HEK293 (cell line): ENCODE measurements around the gene CLIP3.

Experiments
- CTCF ChIA-PET: fragments of 350-600 bp; formaldehyde crosslinking; extraction: SDS; loops from one replicate; lab custom pipeline; 2021; ENCODE audit warnings: antibody characterized with exemption; lab: Yijun Ruan, JAX
- POLR2A ChIA-PET: fragments of 300-600 bp; formaldehyde crosslinking; extraction: SDS; loops from one replicate; lab custom pipeline; 2020; ENCODE audit warnings: antibody characterized with exemption, inconsistent platforms; lab: Yijun Ruan, JAX
- H3K27ac ChIP-seq: fragments of 200-500 bp; sonication (Bioruptor generic); 2 replicates; pipeline ENCODE4 v1.5.1; 2014; ENCODE audit warnings: low read depth, low read length, control low read depth, inconsistent platforms; ENCODE audit errors: extremely low read depth
- H3K36me3 ChIP-seq, 2 experiments: fragments of 200-500 bp in 1 of 2; sonication (Bioruptor generic) in 1 of 2; 1 replicate in 1 of 2; 2 replicates in 1 of 2; pipeline ENCODE4 v1.5.1; 2014 to 2017; ENCODE audit warnings: inconsistent platforms in 2 of 2, low read length in 2 of 2; ENCODE audit not compliant: control insufficient read depth in 2 of 2, insufficient read depth in 1 of 2
- H3K4me1 ChIP-seq: fragments of 200-500 bp; sonication (Bioruptor generic); 2 replicates; pipeline ENCODE4 v1.5.1; 2014; ENCODE audit warnings: mild to moderate bottlenecking, low read length, inconsistent platforms; ENCODE audit not compliant: control insufficient read depth, insufficient read depth
- H3K4me3 ChIP-seq: 2 replicates; pipeline ENCODE4 v1.5.1; 2011; ENCODE audit warnings: low read depth, mild to moderate bottlenecking, control low read depth, low read length, moderate library complexity
- H3K9me3 ChIP-seq: fragments of 200-500 bp; sonication (Bioruptor generic); 2 replicates; pipeline ENCODE4 v1.5.1; 2014; ENCODE audit warnings: low read depth, low read length, inconsistent platforms; ENCODE audit not compliant: control insufficient read depth, insufficient read depth
- BCL6B ChIP-seq: fragments of 450-650 bp; formaldehyde crosslinking; IDR thresholded peaks from 2 replicates; pipeline ENCODE4 v1.5.1; 2017; ENCODE audit warnings: missing biosample characterization, missing genetic modification characterization
- EGR2 ChIP-seq: fragments of 450-650 bp; formaldehyde crosslinking; IDR thresholded peaks from 2 replicates; pipeline ENCODE4 v1.5.1; 2016; ENCODE audit warnings: low read depth, missing biosample characterization, missing genetic modification characterization
- GLIS1 ChIP-seq: fragments of 450-650 bp; formaldehyde crosslinking; IDR thresholded peaks from 2 replicates; pipeline ENCODE4 v1.5.1; 2016; ENCODE audit warnings: missing biosample characterization, missing genetic modification characterization
- INSM2 ChIP-seq: fragments of 450-650 bp; formaldehyde crosslinking; IDR thresholded peaks from 2 replicates; pipeline ENCODE4 v1.5.1; 2016; ENCODE audit warnings: missing biosample characterization, missing genetic modification characterization
- OSR2 ChIP-seq: fragments of 450-650 bp; formaldehyde crosslinking; IDR thresholded peaks from 2 replicates; pipeline ENCODE4 v1.5.1; 2016; ENCODE audit warnings: missing biosample characterization, missing genetic modification characterization
- PRDM2 ChIP-seq: fragments of 450-650 bp; formaldehyde crosslinking; IDR thresholded peaks from 2 replicates; pipeline ENCODE4 v1.5.1; 2016; ENCODE audit warnings: missing biosample characterization, missing genetic modification characterization, borderline replicate concordance
- TRIM28 ChIP-seq: IDR thresholded peaks from 2 replicates; pipeline ENCODE4 v1.6.1; 2011; ENCODE audit warnings: low read length, control low read depth, borderline replicate concordance
- ZBTB11 ChIP-seq: fragments of 450-650 bp; formaldehyde crosslinking; conservative IDR thresholded peaks from 2 replicates; pipeline ENCODE4 v1.5.1; 2016; ENCODE audit warnings: low read depth, missing biosample characterization, missing genetic modification characterization
- ZFHX2 ChIP-seq: fragments of 450-650 bp; formaldehyde crosslinking; conservative IDR thresholded peaks from 2 replicates; pipeline ENCODE4 v1.5.1; 2016; ENCODE audit warnings: missing biosample characterization, missing genetic modification characterization
- ZNF214 ChIP-seq: fragments of 450-650 bp; formaldehyde crosslinking; IDR thresholded peaks from 2 replicates; pipeline ENCODE4 v1.5.1; 2017; ENCODE audit warnings: missing biosample characterization, mild to moderate bottlenecking, missing genetic modification characterization, borderline replicate concordance
- ZNF239 ChIP-seq: fragments of 450-650 bp; formaldehyde crosslinking; IDR thresholded peaks from 2 replicates; pipeline ENCODE4 v1.5.1; 2016; ENCODE audit warnings: missing biosample characterization, missing genetic modification characterization
- ZNF391 ChIP-seq: fragments of 450-650 bp; formaldehyde crosslinking; IDR thresholded peaks from 2 replicates; pipeline ENCODE4 v1.5.1; 2016; ENCODE audit warnings: low read depth, missing biosample characterization, missing genetic modification characterization, borderline replicate concordance
- ZNF544 ChIP-seq: fragments of 450-650 bp; formaldehyde crosslinking; IDR thresholded peaks from 2 replicates; pipeline ENCODE4 v1.5.0; 2017; ENCODE audit warnings: missing biosample characterization, missing genetic modification characterization
- ZNF561 ChIP-seq: fragments of 450-650 bp; IDR thresholded peaks from 2 replicates; pipeline ENCODE4 v1.5.1; 2018; ENCODE audit warnings: missing biosample characterization, missing genetic modification characterization, borderline replicate concordance
- ZNF654 ChIP-seq: fragments of 450-650 bp; formaldehyde crosslinking; IDR thresholded peaks from 2 replicates; pipeline ENCODE4 v1.5.1; 2016; ENCODE audit warnings: low read depth, missing biosample characterization, missing genetic modification characterization
- ZNF677 ChIP-seq: fragments of 450-650 bp; IDR thresholded peaks from 2 replicates; pipeline ENCODE4 v1.5.0; 2018; ENCODE audit warnings: missing biosample characterization, mild to moderate bottlenecking, missing genetic modification characterization, moderate library complexity
- ZNF792 ChIP-seq: fragments of 450-650 bp; formaldehyde crosslinking; IDR thresholded peaks from 2 replicates; pipeline ENCODE4 v1.5.1; 2016; ENCODE audit warnings: missing biosample characterization, missing genetic modification characterization
- ZSCAN16 ChIP-seq: fragments of 450-650 bp; formaldehyde crosslinking; IDR thresholded peaks from 2 replicates; pipeline ENCODE4 v1.5.1; 2016; ENCODE audit warnings: missing biosample characterization, missing genetic modification characterization
- ZSCAN4 ChIP-seq: fragments of 450-650 bp; formaldehyde crosslinking; IDR thresholded peaks from 2 replicates; pipeline ENCODE4 v1.5.1; 2017; ENCODE audit warnings: missing biosample characterization, missing genetic modification characterization

The CLIP3 gene

DNA sequence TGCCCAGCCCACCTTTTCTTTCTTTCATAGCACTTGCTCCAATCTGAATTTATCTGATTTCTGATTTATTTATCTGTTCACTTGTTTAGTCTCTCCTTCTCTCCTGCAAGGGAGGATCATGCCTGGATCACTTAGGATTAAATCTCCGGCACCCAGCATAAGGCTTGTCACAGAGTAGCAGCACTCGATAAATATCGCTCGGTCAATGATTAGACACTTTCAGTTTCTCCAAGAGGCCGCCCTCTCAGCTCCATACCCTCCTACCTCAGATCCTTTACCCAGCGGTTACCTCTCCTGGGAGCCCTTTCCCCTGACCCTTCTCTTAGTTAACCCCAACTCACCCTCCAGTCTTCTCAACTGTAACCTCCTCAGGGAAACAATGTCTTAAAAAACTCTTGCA lies 1.4 kb downstream of the CLIP3 start:
- Histone ChIP-seq H3K4me3 (no peak overlapping the region), H3K27ac (no peak overlapping the region), H3K9me3 (no peaks in the 10 kb centered on the region), H3K4me1 (peaks cover 6% of the 10 kb centered on the region; the same call in 1 of the 2 replicates), H3K36me3 (peaks cover 36 to 80% of the 10 kb centered on the region in 2 experiments)
- TF ChIP-seq OSR2 (tag by site-specific recombination) (no peak), INSM2 (no peak), BCL6B (tag by site-specific recombination) (no peak), ZBTB11 (tag by site-specific recombination) (no peak), ZNF214 (tag by site-specific recombination) (no peak)
- CTCF ChIA-PET, result interaction anchor here (1.1 kb wide), 1 partner anchor 24 kb away, joined by 3 read pairs; the partner anchor contains the start of gene WDR62
- POLR2A ChIA-PET, result interaction anchor here (0.6 to 3.8 kb wide), 3 partner anchors 17 to 34 kb away, joined by 3 to 13 read pairs (median 5); partner anchors contain the start of gene ALKBH6

DNA sequence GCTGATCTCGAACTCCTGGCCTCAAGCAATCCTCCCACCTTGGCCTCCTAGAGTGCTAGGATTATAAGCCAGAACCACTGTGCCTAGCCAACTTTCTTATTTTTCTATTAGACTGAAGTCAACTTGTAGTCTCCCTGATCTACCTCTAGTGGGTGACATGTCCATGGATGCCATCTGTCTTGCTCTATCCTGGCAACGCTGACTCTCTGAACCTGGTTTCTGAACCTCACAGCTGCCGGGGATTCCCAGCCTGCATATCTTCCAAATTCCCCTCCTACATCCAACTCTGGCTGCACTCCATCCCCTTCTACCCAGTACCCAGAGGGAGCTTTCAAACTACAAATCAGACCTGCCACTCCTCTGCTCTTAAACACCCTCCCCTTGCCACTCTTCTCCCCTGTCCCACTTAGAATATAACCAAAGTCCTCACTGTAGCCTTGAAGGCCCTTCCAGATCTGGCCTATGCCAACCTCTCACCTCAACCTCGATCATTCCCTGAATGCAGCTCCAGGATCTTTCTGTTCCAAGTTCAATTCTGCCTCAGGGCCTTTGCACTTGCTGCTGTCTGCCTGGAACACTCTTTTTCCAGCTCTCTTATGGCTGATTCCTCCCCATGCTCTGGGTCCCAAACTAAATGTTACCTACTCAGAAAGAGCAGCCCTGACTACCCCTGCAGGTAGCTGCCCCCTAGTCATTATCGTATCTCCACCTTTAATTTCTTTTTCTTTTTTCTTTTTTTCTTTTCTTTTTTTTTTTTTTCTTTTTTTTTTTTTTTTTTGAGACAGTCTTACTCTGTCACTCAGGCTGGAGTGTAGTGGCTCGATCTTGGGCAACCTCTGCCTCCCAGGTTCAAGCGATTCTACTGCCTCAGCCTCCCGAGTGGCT lies 2.2 kb downstream of the CLIP3 start:
- CTCF ChIA-PET, result interaction anchor here (0.6 to 1.1 kb wide), 4 partner anchors 24 to 483 kb away, joined by 3 to 4 read pairs (median 3); partner anchors contain the start of gene WDR62
- peaks cover 43 to 79% of the 10 kb centered on the region in 2 experiments for H3K36me3 ChIP-seq
- peaks cover 6% of the 10 kb centered on the region; the same call in 1 of the 2 replicates for H3K4me1 ChIP-seq
- H3K27ac ChIP-seq, result no peak overlapping the region
- no peak overlapping the region for H3K4me3 ChIP-seq
- H3K9me3 ChIP-seq, result no peaks in the 10 kb centered on the region
- POLR2A ChIA-PET, result interaction anchor here (0.6 to 3.8 kb wide), 5 partner anchors 16 to 1813 kb away, joined by 3 to 13 read pairs (median 7); partner anchors contain the start of gene ALKBH6
- TF ChIP-seq PRDM2 (tag by site-specific recombination) (no peak), TRIM28 (no peak), EGR2 (tag by site-specific recombination) (no peak), ZFHX2 (tag by site-specific recombination) (no peak), ZNF677 (no peak), GLIS1 (no peak), ZSCAN16 (tag by site-specific recombination) (no peak), ZNF544 (no peak), ZNF792 (tag by site-specific recombination) (no peak), ZNF561 (no peak), ZNF391 (no peak), ZNF239 (tag by site-specific recombination) (no peak), ZSCAN4 (tag by site-specific recombination) (no peak), ZNF654 (tag by site-specific recombination) (no peak)
